Measurements from ENCODE around the gene EIPR1.

Gene EIPR1

DNA sequence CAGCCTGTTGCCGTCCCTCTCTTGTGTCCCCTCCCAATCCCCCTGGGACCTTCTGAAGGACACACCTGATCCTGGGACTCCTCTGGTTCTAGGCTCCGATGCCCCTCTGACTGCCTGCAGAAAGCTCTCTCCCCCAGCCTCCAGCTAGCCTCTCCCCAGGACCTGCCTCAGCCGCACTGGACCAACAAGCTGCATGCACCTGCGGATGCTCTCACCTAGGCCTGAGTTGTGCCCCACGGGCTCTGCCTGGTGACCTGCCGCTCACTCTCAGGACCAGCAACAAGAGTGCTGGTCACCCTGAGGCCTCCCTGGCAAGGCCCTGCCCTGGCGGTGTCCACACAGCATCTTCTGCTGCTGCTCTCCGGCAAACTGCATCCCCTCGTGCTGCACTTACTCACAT is 63.0 kb downstream of the EIPR1 start:
- TF ChIP-seq, protein P1, sequence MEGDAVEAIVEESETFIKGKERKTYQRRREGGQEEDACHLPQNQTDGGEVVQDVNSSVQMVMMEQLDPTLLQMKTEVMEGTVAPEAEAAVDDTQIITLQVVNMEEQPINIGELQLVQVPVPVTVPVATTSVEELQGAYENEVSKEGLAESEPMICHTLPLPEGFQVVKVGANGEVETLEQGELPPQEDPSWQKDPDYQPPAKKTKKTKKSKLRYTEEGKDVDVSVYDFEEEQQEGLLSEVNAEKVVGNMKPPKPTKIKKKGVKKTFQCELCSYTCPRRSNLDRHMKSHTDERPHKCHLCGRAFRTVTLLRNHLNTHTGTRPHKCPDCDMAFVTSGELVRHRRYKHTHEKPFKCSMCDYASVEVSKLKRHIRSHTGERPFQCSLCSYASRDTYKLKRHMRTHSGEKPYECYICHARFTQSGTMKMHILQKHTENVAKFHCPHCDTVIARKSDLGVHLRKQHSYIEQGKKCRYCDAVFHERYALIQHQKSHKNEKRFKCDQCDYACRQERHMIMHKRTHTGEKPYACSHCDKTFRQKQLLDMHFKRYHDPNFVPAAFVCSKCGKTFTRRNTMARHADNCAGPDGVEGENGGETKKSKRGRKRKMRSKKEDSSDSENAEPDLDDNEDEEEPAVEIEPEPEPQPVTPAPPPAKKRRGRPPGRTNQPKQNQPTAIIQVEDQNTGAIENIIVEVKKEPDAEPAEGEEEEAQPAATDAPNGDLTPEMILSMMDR (IDR thresholded peaks at IDR 0.05; ENCODE audit: control insufficient read depth, extremely low read depth, insufficient read depth) = no peak
- H3K4me3 ChIP-seq (ENCODE audit: low read depth, low read length) = no peak overlapping the region
- no peak for DNase-seq (ENCODE audit: low read depth)

GRCh38 chr2:3313781-3314375 is 63.7 kb downstream of the EIPR1 start:
- no peak for DNase-seq (ENCODE audit: low read depth)
- TF ChIP-seq, protein P1 (IDR thresholded peaks at IDR 0.05; ENCODE audit: control insufficient read depth, extremely low read depth, insufficient read depth) = no peak
- H3K4me3 ChIP-seq (ENCODE audit: low read depth, low read length) = no peak overlapping the region

DNA sequence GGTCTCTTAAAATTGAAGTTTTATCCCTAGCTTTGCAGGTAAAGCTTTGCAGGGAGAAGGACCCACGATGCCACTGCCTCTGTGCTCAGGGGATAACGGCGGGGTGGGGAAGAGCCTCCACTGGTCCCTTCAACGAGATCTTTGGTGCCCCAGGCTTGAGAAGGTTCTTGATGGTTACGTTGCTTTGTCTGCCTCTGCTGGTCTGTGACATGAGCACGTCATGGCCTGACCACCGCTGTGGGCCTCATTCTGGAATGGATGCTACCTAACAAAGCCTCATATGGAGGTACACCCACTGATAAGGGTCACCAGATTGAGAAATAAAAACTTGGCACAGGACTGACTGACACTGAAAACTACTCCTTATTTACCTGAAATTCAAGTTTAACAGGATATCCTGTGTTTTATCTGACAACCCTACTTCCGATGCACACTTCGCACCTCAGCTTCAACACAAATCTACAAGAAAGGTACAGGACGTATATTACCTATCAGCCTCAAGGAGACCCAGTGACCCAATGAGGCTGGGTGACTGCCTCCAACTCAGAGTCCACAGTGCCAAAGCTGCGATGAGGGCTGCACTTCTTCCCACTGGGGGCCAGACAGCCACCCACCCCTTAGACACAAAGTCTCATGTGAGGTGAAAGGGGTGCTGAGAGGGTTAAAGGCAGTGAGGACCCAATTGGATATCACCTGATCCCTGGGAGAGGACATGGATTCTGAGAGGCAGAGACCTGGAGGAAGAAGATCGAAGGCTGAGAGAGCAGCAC is 64.9 kb downstream of the EIPR1 start:
- TF ChIP-seq, protein P1 (IDR thresholded peaks at IDR 0.05; ENCODE audit: control insufficient read depth, extremely low read depth, insufficient read depth) = no peak

GRCh38 chr2:3311601-3312000 is 66.0 kb downstream of the EIPR1 start:
- H3K4me3 ChIP-seq (ENCODE audit: low read depth, low read length) = no peak overlapping the region
- DNase-seq (ENCODE audit: low read depth) = no peak
- TF ChIP-seq, protein P1 (IDR thresholded peaks at IDR 0.05; ENCODE audit: control insufficient read depth, extremely low read depth, insufficient read depth) = no peak

More for the DNA sequence above, 64.9 kb downstream of the EIPR1 start:
- H3K4me3 ChIP-seq (ENCODE audit: low read depth, low read length) = no peak overlapping the region
- DNase-seq (ENCODE audit: low read depth) = no peak

GRCh38 chr2:3309496-3310355 is 67.9 kb downstream of the EIPR1 start:
- DNase-seq (ENCODE audit: low read depth) = no peak
- TF ChIP-seq, protein P1 (IDR thresholded peaks at IDR 0.05; ENCODE audit: control insufficient read depth, extremely low read depth, insufficient read depth) = no peak
- H3K4me3 ChIP-seq (ENCODE audit: low read depth, low read length) = no peak overlapping the region

DNA sequence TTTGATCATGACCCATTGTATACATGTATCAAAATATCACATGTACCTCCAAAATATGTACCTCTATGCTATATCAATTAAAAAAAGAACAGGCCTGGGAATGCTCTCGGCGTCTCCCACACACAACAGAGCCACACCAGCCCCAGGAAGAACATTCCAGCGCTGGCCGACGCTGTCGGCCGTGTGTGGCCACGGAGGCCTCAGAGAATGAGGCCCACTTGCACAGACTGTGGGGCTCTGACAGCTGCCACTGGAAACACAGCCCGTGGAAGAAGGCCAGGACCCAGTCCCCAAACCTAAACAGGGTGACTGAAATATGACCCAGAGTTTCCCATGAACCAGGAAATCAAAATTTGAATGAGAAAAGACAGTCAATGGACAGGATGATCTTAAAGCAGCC is 69.7 kb downstream of the EIPR1 start:
- TF ChIP-seq, protein P1 (IDR thresholded peaks at IDR 0.05; ENCODE audit: control insufficient read depth, extremely low read depth, insufficient read depth) = no peak
- DNase-seq (ENCODE audit: low read depth) = no peak
- H3K4me3 ChIP-seq (ENCODE audit: low read depth, low read length) = no peak overlapping the region

Data from LNCaP clone FGC (cell line).